HG02970 (cell line): ENCODE measurements around the gene CDH4.

ENCODE experiments used
- ATAC-seq: cut with Tn5 transposase; IDR thresholded peaks from one replicate; pipeline ENCODE4 v1.9.1; 2021; ENCODE audit warnings: mild to moderate bottlenecking, moderate library complexity, moderate number of reproducible peaks; ENCODE audit not compliant: unreplicated experiment, low FRiP score

The CDH4 gene

GRCh38 chr20:61775423-61775822 is 523.4 kb downstream of the CDH4 start:
- no peak for ATAC-seq

DNA sequence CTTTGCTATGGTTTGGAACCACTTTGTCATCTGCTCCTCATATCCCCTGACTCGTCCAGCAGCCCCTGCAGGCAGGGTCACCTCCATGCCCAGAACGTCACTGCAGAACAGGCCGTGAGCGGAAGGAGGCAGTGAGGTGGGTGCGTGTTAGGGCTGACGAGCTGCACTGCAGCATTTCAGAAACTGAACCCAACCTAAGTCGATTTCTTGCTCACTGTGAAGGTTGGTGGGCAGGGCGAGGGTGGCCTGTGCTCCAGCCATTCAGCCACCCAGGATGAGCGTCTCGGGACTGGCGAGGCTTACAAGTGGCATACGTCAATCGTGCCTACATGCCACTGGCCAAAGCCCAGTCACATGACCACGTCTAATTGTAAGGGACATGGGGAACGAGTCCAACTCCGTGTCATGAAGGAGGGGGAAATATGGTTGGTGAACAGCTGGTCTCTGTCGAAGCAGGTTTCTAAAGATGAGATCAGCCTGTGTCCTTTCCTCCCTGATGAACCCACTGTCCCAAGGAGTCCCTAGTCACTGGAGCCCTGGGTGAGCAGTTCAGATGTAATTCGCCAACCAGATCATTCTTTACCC is 524.5 kb downstream of the CDH4 start:
- no peak for ATAC-seq

DNA sequence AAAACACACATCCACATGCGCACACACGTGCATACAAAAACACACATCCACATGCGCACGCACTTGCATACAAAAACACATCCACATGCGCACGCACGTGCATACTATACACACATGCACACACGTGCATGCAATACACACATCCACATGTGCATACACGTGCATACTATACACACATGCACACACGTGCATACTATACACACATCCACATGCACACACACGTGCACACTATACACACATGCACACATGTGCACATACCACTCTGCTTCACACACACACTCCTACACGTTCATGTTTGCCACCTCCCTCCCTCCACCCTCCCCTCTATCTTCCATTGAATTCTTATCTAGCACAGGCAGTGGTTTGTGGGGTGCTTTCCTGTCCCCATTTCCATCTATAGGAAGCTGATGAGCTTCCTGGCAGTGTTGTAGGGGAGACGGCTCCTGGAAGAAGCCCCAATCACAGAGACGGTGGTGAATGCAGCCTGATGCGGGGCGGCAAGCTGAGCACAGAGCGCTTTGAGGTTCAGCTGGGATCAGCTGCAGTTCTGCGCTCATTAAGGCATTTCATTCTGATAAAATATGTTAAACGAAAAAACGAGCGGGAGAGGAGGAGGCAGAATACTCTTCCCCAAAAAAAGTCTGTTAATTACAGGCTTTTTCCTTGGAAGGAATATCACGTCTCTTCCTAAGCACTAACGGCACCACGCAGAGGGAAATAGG is 525.9 kb downstream of the CDH4 start:
- ATAC-seq: no peak

DNA sequence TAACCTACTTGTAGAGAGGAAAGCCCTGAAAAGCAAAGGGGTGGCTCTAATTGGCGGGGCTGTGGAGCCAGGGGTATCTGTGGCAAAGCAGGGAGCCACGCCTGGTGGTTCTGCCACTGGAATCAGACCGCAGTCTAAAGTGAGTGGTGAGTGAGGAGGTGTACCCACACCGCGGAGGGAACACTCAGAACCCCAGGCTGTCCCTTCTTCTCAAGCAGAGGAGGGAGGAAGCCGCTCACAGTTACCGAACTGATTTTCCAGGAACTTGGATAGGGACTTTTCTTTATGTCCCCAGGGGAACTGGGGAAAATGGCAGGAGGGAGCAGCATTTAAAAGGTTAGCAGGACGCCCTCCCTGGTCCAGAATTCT is 526.4 kb downstream of the CDH4 start:
- ATAC-seq: no peak

DNA sequence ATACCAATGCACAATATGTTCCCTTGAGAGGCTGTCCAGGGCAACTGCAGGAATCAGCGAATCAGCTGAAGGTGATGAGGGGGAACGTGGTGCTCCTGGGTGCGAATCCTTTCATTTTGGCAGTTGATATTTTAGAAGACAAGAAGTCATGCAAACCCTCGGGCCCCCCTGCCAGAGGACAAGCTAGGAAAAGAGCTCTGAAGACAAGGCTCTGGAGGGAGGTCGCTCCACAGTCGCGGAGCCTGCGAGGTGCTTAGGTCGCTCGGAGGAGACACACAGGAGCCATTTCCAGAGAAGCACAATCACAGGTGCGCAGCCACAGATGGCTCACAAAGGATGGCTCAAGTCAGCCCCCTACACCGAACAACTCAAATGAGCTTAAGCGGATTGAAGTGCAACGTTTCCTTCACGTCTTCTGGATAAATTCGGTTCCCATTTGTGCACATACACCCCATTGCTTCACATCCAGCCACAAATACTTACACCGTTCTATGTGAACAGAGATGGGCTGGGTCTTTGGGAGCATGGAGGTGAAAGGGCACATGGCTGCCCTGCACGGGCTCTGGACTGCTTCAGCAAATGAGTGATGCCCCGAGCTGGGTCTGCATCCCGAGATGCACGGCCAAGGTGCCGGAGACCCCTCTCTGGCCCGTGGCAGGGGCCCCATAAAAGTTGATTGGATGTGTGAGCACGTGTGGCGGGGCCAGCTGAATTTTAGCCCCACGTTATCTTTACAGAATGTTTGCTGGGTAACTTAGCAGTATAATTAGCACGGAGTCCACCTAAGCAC is 527.3 kb downstream of the CDH4 start:
- ATAC-seq: no peak

DNA sequence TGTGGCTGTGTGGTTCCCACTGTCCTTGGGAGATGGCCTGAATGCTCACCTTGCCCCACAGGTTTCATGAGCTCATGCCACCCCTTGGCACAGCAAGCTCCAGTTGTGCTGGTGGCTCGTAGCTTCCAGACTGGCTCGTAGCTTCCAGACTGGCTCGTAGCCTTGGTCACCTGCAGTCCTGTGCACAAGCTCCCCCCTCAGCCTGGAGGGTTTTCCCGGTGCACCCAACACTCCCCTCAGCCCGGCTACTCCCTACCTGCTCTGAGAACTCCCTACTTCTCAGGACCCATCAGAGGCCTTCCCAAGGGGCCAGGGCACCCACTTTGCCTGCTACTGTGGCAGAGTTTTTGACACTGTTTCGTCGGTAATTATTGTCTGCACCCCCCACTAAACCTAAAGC is 528.0 kb downstream of the CDH4 start:
- no peak for ATAC-seq

GRCh38 chr20:61784801-61785566 is 532.9 kb downstream of the CDH4 start:
- no peak for ATAC-seq

- no peak for ATAC-seq
Measured at GRCh38 chr20:61785567-61785816, 533.4 kb downstream of the CDH4 start.

- no peak for ATAC-seq
Measured at GRCh38 chr20:61786230-61786629, 534.2 kb downstream of the CDH4 start.

- no peak for ATAC-seq
Measured at GRCh38 chr20:61788343-61788742, 536.3 kb downstream of the CDH4 start.

GRCh38 chr20:61789329-61789728 is 537.3 kb downstream of the CDH4 start:
- ATAC-seq: no peak

DNA sequence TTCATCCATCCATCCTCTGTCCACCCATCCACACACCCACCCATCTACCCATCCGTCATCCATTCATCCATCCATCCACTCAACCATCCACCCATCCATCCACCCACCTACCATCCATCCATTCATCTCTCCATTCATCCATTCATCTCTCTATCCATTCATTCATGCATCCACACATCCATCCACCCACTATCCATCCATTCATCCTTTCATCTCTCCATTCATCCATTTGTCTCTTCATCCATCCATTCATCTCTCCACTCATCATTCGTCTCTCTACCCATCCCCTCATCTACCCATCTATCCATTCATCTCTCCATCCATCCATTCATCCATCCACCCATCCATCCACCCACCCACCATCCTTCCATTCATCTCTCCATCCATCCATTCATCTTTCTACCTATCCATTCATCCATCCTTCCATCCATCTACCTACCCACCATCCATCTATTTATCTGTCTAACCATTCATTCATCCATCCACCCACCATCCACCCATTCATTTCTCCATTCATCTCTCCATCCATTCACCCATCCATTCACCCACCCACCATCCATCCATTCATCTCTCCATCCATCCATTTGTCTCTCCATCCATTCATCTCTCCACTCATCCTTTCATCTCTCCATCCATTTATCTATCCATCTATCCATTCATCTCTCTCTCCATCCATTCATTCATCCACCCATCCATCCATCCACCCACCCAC is 538.2 kb downstream of the CDH4 start:
- no peak for ATAC-seq

DNA sequence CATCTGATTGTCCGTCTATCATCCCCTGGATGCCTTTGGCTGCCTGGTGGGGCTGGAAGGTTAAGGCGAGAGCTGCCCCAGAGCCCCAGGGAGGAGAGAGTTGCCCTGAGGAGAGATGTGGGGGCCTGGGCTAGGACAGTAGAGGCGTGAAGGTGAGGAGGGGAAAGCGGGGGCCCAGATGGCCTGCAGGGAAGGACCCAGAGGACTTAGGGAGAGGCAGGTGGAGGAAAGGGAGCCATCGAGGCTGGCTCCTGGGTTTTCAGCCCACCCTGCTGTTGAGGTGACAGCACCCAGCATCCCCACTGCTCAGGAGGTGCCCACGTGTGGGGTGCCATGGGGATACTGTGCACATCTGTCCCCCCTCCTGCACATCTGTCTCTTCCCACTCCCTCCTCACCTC is 539.9 kb downstream of the CDH4 start:
- no peak for ATAC-seq

DNA sequence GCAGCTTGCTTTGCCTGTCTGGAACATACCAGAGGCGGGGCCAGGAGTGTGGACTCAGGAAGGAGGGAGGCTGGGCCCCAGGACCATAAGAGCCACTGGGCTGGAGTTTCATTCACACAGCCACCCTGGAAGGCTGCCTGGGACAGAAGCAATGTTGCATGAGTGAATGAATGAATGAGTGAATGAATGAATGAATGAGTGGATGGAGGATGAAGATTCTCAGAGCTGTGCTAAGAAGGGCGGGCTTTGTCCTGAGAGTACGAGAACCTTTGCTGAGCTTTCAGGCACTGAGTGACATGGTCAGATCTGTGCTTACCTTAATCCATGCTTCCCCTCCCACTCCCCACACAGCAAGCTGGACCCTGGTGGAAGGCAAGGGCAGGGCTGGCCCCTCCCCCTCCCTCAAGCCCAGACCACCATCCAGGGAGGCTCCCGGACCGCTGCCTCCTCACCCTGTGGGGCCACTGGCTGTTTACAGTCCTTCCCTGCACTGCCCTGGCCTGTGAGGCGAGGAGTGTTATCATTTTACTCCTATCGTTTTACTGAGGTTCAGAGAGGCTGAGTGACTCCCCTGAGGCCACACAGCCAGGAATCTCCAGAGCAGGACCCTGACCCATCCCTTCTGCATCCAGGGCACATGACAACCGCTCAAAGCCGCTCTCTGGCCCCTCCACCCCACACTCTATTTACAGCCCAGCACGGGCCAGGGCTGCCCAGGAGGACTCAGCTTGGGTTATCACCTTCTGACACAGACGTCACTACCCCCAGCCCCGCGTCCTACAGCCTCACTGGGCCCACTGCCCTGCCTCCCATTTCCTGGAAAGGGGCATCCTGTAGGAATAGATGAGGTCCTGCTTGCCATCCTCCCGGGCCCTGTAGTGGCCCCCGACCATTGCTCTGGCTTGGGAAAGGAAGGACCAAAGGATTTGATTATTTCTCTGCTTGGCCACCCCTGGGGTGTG is 543.9 kb downstream of the CDH4 start:
- ATAC-seq: no peak

- no peak for ATAC-seq
Measured at GRCh38 chr20:61796738-61797137, 544.7 kb downstream of the CDH4 start.

GRCh38 chr20:61797200-61797599 is 545.1 kb downstream of the CDH4 start:
- no peak for ATAC-seq

DNA sequence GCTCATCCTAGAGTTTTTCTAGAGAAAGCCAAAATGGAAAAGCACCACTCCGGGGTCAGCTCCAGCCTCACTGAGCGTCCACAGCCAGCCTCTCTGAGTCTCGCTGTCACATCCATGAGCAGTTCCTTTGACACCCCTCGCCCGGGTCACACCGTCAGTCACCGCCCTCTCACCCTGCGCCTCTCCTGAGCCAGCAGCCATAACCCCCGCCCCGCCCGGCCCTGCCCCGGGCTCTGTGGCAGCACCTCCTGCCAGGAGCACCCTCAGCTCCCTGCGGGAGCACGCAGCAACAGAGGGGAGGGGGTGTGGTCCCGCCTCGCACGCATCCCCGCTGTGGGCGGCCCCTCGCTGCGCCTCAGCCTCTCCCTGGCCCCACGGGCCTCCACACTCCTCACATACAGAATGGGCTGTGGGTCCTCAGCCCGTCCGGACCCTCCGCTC is 545.9 kb downstream of the CDH4 start:
- no peak for ATAC-seq

DNA sequence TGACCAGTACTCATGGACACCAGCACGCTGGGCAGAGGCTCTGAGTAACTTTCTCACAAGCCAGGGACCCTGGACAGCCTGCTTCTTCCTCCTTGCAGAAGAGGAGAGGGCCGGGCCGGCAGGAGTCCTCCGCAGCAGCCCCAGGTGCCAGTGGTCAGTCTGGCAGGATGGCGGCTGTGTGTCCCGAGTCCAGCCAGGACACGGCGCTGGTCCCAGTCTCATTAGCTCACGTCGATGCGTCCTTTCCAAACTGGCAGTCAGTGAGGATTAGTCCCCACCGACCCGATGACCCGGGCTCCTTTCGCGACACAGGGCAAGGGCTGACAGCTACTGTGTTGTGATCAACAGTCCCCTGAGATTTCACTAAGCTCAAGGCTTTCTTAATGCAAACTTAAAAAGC is 546.6 kb downstream of the CDH4 start:
- no peak for ATAC-seq

DNA sequence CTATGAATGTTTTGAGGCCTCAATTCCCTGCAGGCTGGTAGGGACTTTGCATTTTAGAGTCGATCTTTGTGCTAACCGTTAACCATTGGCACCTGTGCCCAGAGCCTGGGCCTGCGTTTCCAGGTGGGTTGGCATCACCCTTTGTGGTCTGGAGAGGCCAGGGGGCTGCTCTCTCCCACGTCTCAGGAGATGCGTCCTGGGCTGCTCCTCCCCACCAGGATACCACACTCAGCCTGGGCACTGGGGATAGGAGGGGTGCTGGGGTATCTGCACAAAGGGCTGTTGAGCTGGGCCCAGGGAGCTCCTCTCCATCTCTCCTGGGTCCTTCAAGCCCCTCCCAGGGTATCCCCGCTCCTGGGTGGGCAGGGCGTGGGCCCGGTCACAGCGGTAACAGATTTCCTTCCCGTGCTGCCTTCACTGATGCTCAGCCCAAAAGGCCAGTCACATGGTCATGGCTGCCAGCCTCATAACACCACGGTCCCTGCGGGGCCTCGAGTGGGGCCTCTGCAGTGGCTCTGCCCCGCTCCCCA is 547.4 kb downstream of the CDH4 start:
- no peak for ATAC-seq
